Skeletal muscle tissue (tissue), 4 donors: ENCODE data around the gene C2orf69. TPM values are rescaled to one million over a fixed set of nuclear protein-coding genes. Genes with fewer than 3 reads are reported as not detected.
"Not testable (repeated sequence)": the region's sequence is repeated elsewhere in the genome, so short reads cannot be mapped to it uniquely, and the experiment has no call there.

ENCODE experiments used
- H3K27ac ChIP-seq: one replicate; pipeline ENCODE4 v1.7.0; 2013; ENCODE audit warnings: mild to moderate bottlenecking, low read depth, low read length, inconsistent platforms
- H3K27me3 ChIP-seq, 3 donors: one replicate each; pipeline ENCODE4 v1.7.0; 2013; ENCODE audit warnings: low read length in 3 of 3; ENCODE audit not compliant: control insufficient read depth in 3 of 3, insufficient read depth in 3 of 3
- H3K36me3 ChIP-seq, 3 donors: one replicate each; pipeline ENCODE4 v1.7.0; 2013; ENCODE audit warnings: low read length in 3 of 3; ENCODE audit not compliant: control insufficient read depth in 3 of 3, insufficient read depth in 3 of 3
- H3K4me1 ChIP-seq, 3 donors: one replicate each; pipeline ENCODE4 v1.7.0; 2013; ENCODE audit warnings: low read length in 3 of 3, mild to moderate bottlenecking in 3 of 3; ENCODE audit not compliant: control insufficient read depth in 3 of 3, insufficient read depth in 3 of 3
- H3K4me3 ChIP-seq, 3 donors: one replicate each; pipeline ENCODE4 v1.7.0; 2013; ENCODE audit warnings: low read length in 3 of 3
- H3K9ac ChIP-seq, 3 donors: one replicate each; pipeline ENCODE4 v1.7.0; 2013; ENCODE audit warnings: low read length in 3 of 3, mild to moderate bottlenecking in 3 of 3, moderate library complexity in 2 of 3, low read depth in 1 of 3
- H3K9me3 ChIP-seq, 3 donors: one replicate each; pipeline ENCODE4 v1.7.0; 2013; ENCODE audit warnings: low read length in 3 of 3; ENCODE audit not compliant: control insufficient read depth in 3 of 3
- total RNA-seq: library from RNA; depleted of rRNA; stranded (reverse); fragments of >200 nt; gene quantifications from one replicate; pipeline ENCODE4 v1.2.3, GENCODE V29; 2014
- donor health status: Osteomylitis.

Gene C2orf69
- total RNA-seq, 1 donor from 2014 or later = 7.3 TPM

DNA sequence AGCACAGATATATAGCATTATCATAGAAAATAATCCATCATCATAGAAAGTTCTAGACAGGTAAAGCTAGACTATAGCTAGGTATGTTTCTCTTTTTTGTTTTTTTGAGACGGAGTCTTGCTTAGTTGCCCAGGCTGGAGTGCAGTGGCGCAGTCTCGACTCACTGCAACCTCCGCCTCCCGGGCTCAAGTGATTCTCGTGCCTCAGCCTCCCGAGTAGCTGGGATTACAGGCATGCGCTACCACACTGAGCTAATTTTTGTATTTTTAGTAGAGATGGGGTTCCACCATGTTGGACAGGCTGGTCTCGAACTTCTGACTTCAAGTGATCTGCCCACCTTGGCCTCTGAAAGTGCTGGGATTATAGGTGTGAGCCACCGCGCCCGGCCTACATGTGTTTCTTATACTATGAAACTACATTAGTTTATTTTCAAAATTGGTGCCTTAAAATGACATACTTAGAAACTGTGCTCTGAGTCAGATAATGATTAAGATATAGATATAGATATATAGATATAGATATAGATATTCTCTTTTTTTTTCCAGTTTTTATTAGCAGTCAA is 1.5 kb downstream of the C2orf69 start:
- not testable (repeated sequence) for H3K27ac ChIP-seq, H3K27me3 ChIP-seq, H3K9me3 ChIP-seq, H3K36me3 ChIP-seq
- H3K4me3 ChIP-seq = peak overlapping the region; percentile 77 to 99 (median 96)
- H3K9ac ChIP-seq = peak overlapping the region in 2 of 3 donors; percentile 94 to 96
- H3K4me1 ChIP-seq = peaks cover 13 to 21% (median 20%) of the 10 kb centered on the region in 3 donors

DNA sequence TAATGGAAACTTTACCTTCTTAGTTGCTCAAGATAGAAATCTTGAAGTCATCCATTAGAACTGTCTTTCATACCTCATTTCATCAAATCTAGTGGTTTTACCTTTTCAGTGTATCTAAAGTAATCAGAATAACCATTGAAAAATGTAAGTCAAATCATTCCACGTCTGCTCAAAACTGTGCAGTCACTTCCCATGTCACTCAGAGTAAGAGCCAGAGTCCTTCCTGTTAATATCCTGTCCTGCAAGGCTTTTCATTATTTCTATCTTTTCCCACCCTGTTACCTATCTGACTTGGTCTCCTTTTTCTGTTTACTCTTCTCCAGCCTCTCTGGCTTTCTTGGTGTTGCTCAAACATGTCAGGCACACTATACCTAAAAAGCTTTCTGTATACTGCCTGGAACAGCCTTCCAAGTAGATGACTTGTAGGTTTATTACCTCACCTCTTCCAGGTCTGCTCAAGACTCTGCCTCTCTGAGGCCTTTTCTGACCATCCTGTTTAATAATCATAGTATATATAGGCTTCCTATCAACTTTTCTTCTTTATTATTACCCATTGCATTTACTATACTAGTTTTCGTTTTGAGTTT is 3.4 kb downstream of the C2orf69 start:
- Histone ChIP-seq H3K9me3 (no peaks in the 10 kb centered on the region), H3K36me3 (peaks cover 6 to 9% (median 9%) of the 10 kb centered on the region in 3 donors), H3K27me3 (no peaks in the 10 kb centered on the region), H3K27ac (no peak overlapping the region), H3K4me1 (peaks cover 13 to 21% (median 20%) of the 10 kb centered on the region in 3 donors), H3K4me3 (no peak overlapping the region), H3K9ac (no peak overlapping the region)

DNA sequence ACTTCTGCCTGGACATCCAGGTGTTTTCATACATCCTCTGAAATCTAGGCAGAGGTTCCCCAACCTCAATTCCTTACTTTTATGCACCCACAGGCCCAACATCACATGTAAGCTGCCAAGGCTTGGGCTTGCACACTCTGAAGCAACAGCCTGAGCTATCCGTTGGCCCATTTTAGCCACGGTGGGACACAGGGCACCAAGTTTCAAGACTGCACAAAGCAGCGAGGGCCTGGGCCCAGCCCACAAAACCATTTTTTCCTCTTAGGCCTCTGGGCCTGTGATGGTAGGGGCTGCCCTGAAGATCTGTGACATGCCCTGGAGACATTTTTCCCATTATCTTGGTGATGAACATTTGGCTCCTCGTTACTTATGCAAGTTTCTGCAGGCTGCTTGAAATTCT is 5.9 kb downstream of the C2orf69 start:
- Histone ChIP-seq H3K27ac (no peak overlapping the region), H3K9ac (no peak overlapping the region), H3K4me1 (peaks cover 5 to 13% (median 11%) of the 10 kb centered on the region in 3 donors), H3K9me3 (no peaks in the 10 kb centered on the region), H3K36me3 (peaks cover 6 to 11% (median 9%) of the 10 kb centered on the region in 3 donors), H3K4me3 (no peak overlapping the region), H3K27me3 (no peaks in the 10 kb centered on the region)

DNA sequence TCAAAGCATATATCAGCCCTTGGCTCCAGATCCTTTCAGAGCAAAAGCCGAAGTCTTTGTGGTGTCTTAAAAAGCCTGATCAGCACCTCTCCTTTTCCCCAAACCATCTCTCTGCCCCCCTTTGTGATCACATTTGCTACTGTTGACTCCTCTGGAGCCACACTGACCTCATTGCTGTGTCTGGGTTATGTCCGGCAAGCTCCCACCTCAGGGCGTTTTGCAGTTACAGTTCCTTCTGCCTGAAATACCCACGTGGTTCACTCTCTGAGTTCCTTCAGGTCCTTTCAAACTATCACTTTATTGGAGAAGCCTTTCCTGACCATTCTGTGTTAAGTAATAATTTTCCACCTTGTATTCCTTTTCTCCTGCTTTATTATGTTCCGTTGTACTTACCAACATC is 11.8 kb downstream of the C2orf69 start:
- H3K27me3 ChIP-seq = no peaks in the 10 kb centered on the region
- no peak overlapping the region for H3K4me3 ChIP-seq
- H3K36me3 ChIP-seq = peaks cover 0 to 17% (median 5%) of the 10 kb centered on the region in 3 donors
- no peaks in the 10 kb centered on the region for H3K9me3 ChIP-seq
- no peaks in the 10 kb centered on the region for H3K4me1 ChIP-seq
- peak overlapping the region in 1 of 3 donors; percentile 26 for H3K9ac ChIP-seq
- H3K27ac ChIP-seq = no peak overlapping the region

DNA sequence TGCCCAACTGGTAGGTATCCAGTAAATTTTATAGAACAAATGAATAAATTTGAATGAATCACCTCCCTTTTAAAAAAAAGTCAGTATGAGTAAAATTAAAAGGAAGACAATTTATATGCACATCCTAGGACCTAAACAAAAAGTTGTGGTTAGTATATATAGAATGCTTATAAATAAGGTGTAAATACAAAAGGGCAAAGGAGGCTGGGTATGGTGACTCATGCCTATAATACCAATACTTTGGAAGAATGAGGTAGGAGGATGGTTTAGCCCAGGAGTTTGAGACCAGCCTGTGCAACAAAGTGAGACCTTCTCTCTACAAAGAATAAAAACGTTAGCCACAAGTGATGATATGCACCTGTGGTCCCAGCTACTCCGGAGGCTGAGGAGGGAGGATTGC is 12.8 kb downstream of the C2orf69 start:
- Histone ChIP-seq H3K4me1 (no peaks in the 10 kb centered on the region), H3K36me3 (peaks cover 0 to 12% (median 5%) of the 10 kb centered on the region in 3 donors), H3K9me3 (no peaks in the 10 kb centered on the region), H3K9ac (no peak overlapping the region), H3K27ac (no peak overlapping the region), H3K4me3 (no peak overlapping the region), H3K27me3 (no peaks in the 10 kb centered on the region)

DNA sequence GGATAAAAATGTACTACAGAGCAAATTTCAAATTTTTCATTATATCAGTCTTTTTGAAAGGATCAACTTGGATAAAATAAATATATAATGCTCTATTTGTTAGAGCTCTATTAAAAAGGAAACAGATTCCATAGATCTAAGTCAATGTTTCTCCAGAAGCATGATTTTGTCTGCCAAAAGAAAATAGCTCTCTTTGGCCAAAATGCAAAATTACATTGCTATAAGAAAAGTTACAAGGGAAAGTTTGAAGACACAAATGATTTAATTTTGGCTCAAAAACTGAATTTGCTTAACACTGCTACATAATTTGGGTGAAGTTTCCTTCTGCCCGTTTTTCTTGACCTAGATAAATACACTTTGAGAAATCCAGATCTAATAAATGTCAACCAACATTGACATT is 15.7 kb downstream of the C2orf69 start:
- Histone ChIP-seq H3K27ac (no peak overlapping the region), H3K4me3 (no peak overlapping the region), H3K9me3 (no peaks in the 10 kb centered on the region), H3K36me3 (peaks cover 0 to 13% (median 3%) of the 10 kb centered on the region in 3 donors), H3K4me1 (no peaks in the 10 kb centered on the region), H3K27me3 (no peaks in the 10 kb centered on the region), H3K9ac (no peak overlapping the region)

DNA sequence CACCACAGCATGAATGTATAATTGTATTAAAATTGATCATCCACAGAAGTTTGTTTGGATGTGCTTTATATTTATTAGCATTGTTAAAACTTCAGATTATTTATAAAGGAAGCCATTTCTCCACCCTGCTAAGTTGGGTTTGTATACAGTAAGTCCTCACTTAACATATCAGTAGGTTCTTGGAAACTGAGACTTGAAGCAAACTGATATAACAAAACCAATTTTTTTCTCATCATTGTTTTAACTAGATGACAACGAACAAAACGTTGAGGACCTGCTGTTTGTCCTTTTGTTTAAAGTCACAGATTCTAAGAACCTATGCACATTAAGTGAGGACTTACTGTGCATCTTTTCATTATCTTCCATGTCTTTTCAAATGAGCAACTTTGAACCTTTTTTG is 17.1 kb downstream of the C2orf69 start:
- Histone ChIP-seq H3K4me3 (no peak overlapping the region), H3K27ac (no peak overlapping the region), H3K36me3 (peaks cover 7 to 26% (median 15%) of the 10 kb centered on the region in 3 donors)

DNA sequence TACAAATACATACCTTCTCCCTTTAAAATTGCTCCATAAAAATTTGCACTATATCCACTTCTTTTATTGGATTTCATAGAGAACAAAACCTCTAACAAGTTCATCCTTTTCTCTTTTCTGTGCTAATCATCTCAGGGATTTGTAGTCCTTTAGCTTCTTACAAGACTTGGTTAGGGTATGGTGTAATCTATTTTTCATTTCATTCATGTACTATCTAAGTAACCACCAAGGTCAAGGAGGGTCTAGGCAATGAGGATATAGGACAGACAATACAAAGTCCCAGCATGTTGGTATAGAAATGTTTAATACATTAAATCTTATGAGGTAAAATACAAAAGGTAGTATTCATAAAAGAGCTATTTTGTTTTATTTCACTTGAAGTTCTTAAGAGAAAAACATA is 17.5 kb downstream of the C2orf69 start:
- H3K27me3 ChIP-seq = no peaks in the 10 kb centered on the region
- H3K36me3 ChIP-seq = peaks cover 7 to 26% (median 15%) of the 10 kb centered on the region in 3 donors
- H3K27ac ChIP-seq = no peak overlapping the region
- H3K9ac ChIP-seq = no peak overlapping the region
- peaks cover 0 to 3% (median 0%) of the 10 kb centered on the region in 3 donors for H3K4me1 ChIP-seq
- H3K9me3 ChIP-seq = no peaks in the 10 kb centered on the region
- no peak overlapping the region for H3K4me3 ChIP-seq

More for the DNA sequence above, 17.1 kb downstream of the C2orf69 start:
- H3K27me3 ChIP-seq = no peaks in the 10 kb centered on the region
- peaks cover 0 to 3% (median 0%) of the 10 kb centered on the region in 3 donors for H3K4me1 ChIP-seq
- no peaks in the 10 kb centered on the region for H3K9me3 ChIP-seq
- H3K9ac ChIP-seq = no peak overlapping the region

DNA sequence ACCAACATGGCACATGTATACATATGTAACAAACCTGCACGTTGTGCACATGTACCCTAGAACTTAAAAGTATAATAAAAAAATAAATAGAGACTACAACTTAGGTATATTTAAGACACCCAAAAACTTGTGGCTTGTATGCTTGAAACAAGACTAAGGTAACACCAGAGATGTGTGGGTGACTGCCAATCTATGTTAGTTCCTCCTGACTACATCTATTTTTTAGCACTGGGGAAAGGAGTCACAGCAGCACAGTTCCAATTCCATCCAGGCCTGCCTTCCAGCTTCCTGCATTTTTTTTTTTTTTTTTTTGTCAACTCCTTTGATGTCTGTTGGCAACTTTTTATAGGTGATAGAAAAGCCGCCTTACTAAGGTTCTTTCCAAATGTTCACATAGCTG is 18.2 kb downstream of the C2orf69 start:
- no peaks in the 10 kb centered on the region for H3K9me3 ChIP-seq
- H3K27ac ChIP-seq = no peak overlapping the region
- no peaks in the 10 kb centered on the region for H3K27me3 ChIP-seq
- no peak overlapping the region for H3K4me3 ChIP-seq
- H3K36me3 ChIP-seq = peaks cover 7 to 26% (median 15%) of the 10 kb centered on the region in 3 donors
- peaks cover 0 to 3% (median 0%) of the 10 kb centered on the region in 3 donors for H3K4me1 ChIP-seq
- no peak overlapping the region for H3K9ac ChIP-seq

DNA sequence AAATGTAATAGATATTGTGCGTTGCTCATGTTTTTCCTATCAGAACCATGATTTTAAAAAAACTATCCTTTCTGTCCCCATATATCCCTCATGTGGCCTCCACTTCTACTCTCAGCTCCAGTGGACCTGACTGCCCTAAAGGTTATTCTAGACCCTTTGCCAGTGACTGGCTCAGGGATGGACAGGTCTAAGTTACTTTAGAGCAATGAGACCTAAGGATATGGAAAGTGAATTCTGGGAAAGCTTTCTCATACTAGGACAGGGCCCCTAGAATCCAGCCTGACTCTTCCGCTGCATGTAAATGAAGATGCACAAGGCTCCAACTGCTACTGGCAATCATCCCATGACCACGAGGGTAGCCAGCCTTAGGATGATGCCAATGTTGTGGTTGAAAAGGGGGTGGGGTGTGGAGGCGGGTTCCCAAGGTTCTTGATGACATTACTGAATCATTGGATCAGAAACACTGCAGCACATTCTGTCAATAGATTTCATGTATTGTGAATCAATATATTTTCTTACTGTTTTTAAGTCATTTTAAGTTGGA is 21.3 kb downstream of the C2orf69 start:
- Histone ChIP-seq H3K4me1 (peaks cover 0 to 3% (median 0%) of the 10 kb centered on the region in 3 donors), H3K27me3 (no peaks in the 10 kb centered on the region), H3K36me3 (peaks cover 7 to 25% (median 18%) of the 10 kb centered on the region in 3 donors), H3K4me3 (no peak overlapping the region), H3K9ac (no peak overlapping the region), H3K27ac (no peak overlapping the region), H3K9me3 (no peaks in the 10 kb centered on the region)
